Measurements from ENCODE around the gene SGIP1.
A peak's percentile ranks its signal among the peaks of the same experiment; 100 is the strongest.

Gene SGIP1

GRCh38 chr1:66552287-66552686, 18.3 kb downstream of the SGIP1 start:
- no peak overlapping the region for H3K4me3 ChIP-seq (replicated peaks; ENCODE audit: low read depth, low read length)
- TF ChIP-seq CTCF (IDR thresholded peaks at IDR 0.05; ENCODE audit: low read length, missing control alignments), result no peak
- no peak for DNase-seq (ENCODE audit: low read depth)

GRCh38 chr1:66552829-66553228, 18.9 kb downstream of the SGIP1 start:
- TF ChIP-seq CTCF (IDR thresholded peaks at IDR 0.05; ENCODE audit: low read length, missing control alignments), result no peak
- peak; percentile 80 for DNase-seq (ENCODE audit: low read depth)
- H3K4me3 ChIP-seq (replicated peaks; ENCODE audit: low read depth, low read length), result no peak overlapping the region

GRCh38 chr1:66553846-66554245, 19.9 kb downstream of the SGIP1 start:
- no peak for TF ChIP-seq CTCF (IDR thresholded peaks at IDR 0.05; ENCODE audit: low read length, missing control alignments)
- H3K4me3 ChIP-seq (replicated peaks; ENCODE audit: low read depth, low read length), result no peak overlapping the region
- no peak for DNase-seq (ENCODE audit: low read depth)

- no peak for DNase-seq (ENCODE audit: low read depth)
- TF ChIP-seq CTCF (IDR thresholded peaks at IDR 0.05; ENCODE audit: low read length, missing control alignments), result no peak
- H3K4me3 ChIP-seq (replicated peaks; ENCODE audit: low read depth, low read length), result no peak overlapping the region
Observed at GRCh38 chr1:66556161-66556611, 22.2 kb downstream of the SGIP1 start.

GRCh38 chr1:66557157-66557556, 23.2 kb downstream of the SGIP1 start:
- DNase-seq (ENCODE audit: low read depth), result no peak
- TF ChIP-seq CTCF (IDR thresholded peaks at IDR 0.05; ENCODE audit: low read length, missing control alignments), result no peak

GRCh38 chr1:66559517-66559916, 25.6 kb downstream of the SGIP1 start:
- no peak for DNase-seq (ENCODE audit: low read depth)
- TF ChIP-seq CTCF (IDR thresholded peaks at IDR 0.05; ENCODE audit: low read length, missing control alignments), result no peak
- no peak overlapping the region for H3K4me3 ChIP-seq (replicated peaks; ENCODE audit: low read depth, low read length)

More at GRCh38 chr1:66557157-66557556, 23.2 kb downstream of the SGIP1 start:
- no peak overlapping the region for H3K4me3 ChIP-seq (replicated peaks; ENCODE audit: low read depth, low read length)

- H3K4me3 ChIP-seq (replicated peaks; ENCODE audit: low read depth, low read length), result no peak overlapping the region
- DNase-seq (ENCODE audit: low read depth), result no peak
- TF ChIP-seq CTCF (IDR thresholded peaks at IDR 0.05; ENCODE audit: low read length, missing control alignments), result no peak
Observed at GRCh38 chr1:66562561-66562960, 28.6 kb downstream of the SGIP1 start.

All from fibroblast of pulmonary artery (primary cell).